ENCODE data around the gene CFAP157.

DNA sequence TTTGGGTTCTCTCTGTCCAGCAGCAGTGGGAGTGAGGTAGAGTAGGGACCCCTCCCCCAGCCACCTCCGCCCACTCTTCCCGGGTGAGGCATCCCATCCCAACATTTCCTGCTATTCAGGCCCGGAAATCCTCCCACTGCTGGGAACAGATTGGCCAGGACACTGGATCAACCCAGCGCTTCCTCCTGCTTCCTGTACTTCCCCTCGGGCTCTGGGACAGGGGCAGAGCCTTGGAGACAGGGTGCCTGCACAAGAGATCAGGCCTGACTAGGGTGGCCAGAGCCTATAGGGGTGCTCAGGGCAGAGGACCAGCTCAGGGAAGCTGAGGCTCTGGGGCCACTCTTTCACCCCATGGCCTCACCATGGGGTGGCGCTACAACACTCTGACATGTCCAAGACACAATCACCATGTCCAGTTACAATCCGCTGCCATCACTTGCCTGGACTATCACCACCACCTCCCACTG, 57.2 kb downstream of the CFAP157 start:
- TF ChIP-seq, protein P1, sequence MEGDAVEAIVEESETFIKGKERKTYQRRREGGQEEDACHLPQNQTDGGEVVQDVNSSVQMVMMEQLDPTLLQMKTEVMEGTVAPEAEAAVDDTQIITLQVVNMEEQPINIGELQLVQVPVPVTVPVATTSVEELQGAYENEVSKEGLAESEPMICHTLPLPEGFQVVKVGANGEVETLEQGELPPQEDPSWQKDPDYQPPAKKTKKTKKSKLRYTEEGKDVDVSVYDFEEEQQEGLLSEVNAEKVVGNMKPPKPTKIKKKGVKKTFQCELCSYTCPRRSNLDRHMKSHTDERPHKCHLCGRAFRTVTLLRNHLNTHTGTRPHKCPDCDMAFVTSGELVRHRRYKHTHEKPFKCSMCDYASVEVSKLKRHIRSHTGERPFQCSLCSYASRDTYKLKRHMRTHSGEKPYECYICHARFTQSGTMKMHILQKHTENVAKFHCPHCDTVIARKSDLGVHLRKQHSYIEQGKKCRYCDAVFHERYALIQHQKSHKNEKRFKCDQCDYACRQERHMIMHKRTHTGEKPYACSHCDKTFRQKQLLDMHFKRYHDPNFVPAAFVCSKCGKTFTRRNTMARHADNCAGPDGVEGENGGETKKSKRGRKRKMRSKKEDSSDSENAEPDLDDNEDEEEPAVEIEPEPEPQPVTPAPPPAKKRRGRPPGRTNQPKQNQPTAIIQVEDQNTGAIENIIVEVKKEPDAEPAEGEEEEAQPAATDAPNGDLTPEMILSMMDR (conservative IDR thresholded peaks at IDR 0.05 in 1 of 2, IDR thresholded peaks at IDR 0.05 in 1 of 2; ENCODE audit: extremely low read depth in 1 of 2, insufficient read depth in 1 of 2, low read depth in 1 of 2, low read length in 2 of 2) = peak in 1 of 2 donors; percentile 23
- TF ChIP-seq EZH2 (IDR thresholded peaks at IDR 0.05; ENCODE audit: borderline replicate concordance, low read length) = no peak
